ENCODE results near the gene USP34. TPM values are rescaled to one million over a fixed set of nuclear protein-coding genes. Genes with fewer than 3 reads are reported as not detected.
"Not testable (repeated sequence)": the region's sequence is repeated elsewhere in the genome, so short reads cannot be mapped to it uniquely, and the experiment has no call there.

The USP34 gene
- total and polyA plus RNA-seq, 5 donors = 37.3 to 78.0 (median 61.4) TPM

- no peaks in the 10 kb centered on the region for H3K27me3 ChIP-seq (ENCODE audit: control insufficient read depth, insufficient read depth)
- 86% methylated on average over 1 of the region's 1 CpG for WGBS
- DNase-seq (no peak), ATAC-seq (no peak)
- intact Hi-C loops (cut with DNase I) = no loop called here
- H3K4me1 ChIP-seq (ENCODE audit: control insufficient read depth, insufficient read depth, low read length) = no peaks in the 10 kb centered on the region
- H3K27ac ChIP-seq (ENCODE audit: low read length) = no peak overlapping the region
- no peaks in the 10 kb centered on the region for H3K9me3 ChIP-seq (ENCODE audit: control insufficient read depth, low read length)
- no peak overlapping the region for H3K4me3 ChIP-seq (ENCODE audit: low read length)
Observed at GRCh38 chr2:61404438-61404837, 66.4 kb downstream of the USP34 start.

DNA sequence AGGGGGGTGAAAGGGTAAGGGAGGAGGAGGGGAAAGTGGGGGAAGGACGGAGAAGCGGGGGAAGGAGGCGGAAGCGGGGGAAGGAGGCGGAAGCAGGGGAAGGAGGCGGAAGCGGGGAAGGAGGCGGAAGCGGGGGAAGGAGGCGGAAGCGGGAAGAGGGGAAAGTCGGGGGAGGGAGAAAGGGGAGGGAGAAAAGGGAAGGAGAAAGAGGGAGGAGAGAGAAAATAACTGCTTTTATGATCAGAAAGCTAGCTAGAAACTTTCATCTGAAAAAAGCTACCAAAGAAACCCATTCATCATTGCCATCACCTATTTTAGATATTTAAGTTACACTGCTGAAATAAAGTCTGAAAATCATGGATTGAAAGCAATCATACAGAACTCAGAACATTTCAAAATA is 72.5 kb downstream of the USP34 start:
- Histone ChIP-seq H3K4me1 (ENCODE audit: control insufficient read depth, insufficient read depth, low read length) (no peaks in the 10 kb centered on the region), H3K27ac (ENCODE audit: low read length) (no peak overlapping the region), H3K27me3 (ENCODE audit: control insufficient read depth, insufficient read depth) (no peaks in the 10 kb centered on the region), H3K4me3 (ENCODE audit: low read length) (no peak overlapping the region), H3K9me3 (ENCODE audit: control insufficient read depth, low read length) (no peaks in the 10 kb centered on the region)
- 96% methylated on average over 12 of the region's 12 CpGs for WGBS
- ATAC-seq (no peak), DNase-seq (no peak)
- intact Hi-C loops (cut with DNase I) = no loop called here

DNA sequence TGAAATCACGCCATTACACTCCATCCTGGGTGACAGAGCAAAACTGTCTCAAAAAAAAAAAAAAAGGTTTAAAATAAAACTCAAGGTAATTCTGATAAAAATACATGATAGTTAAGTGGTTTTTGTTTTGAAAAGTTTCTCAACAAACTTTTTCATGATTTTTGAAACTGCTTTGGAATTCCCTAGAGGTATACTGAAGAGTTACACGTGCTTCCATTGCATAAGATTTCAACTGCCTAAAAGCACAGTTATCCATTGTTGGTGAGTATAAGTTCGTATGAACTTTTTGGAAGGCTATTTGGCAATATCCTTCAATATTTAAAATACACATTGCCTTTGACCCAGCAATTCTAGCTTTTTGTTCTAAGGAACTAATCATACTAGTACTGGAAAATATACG is 74.9 kb downstream of the USP34 start:
- DNase-seq (no peak), ATAC-seq (no peak)
- Histone ChIP-seq H3K27me3 (ENCODE audit: control insufficient read depth, insufficient read depth) (no peaks in the 10 kb centered on the region), H3K4me1 (ENCODE audit: control insufficient read depth, insufficient read depth, low read length) (no peaks in the 10 kb centered on the region), H3K4me3 (ENCODE audit: low read length) (no peak overlapping the region), H3K27ac (ENCODE audit: low read length) (no peak overlapping the region), H3K9me3 (ENCODE audit: control insufficient read depth, low read length) (no peaks in the 10 kb centered on the region)
- 83% methylated on average over 4 of the region's 4 CpGs for WGBS
- intact Hi-C loops (cut with DNase I) = no loop called here

DNA sequence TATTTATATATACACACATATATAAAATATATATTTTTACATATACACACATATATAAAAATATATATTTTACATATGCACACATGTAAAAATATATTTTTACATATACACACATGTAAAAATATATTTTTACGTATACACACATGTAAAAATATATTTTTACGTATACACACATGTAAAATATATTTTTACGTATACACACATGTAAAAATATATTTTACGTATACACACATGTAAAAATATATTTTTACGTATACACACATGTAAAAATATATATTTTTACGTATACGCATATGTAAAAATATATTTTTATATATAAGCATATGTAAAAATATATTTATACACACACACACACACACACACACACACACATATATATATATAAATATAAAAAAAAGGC is 83.3 kb downstream of the USP34 start:
- ATAC-seq; intact Hi-C loops (cut with DNase I); H3K27ac ChIP-seq (ENCODE audit: low read length); H3K9me3 ChIP-seq (ENCODE audit: control insufficient read depth, low read length); H3K27me3 ChIP-seq (ENCODE audit: control insufficient read depth, insufficient read depth); H3K4me1 ChIP-seq (ENCODE audit: control insufficient read depth, insufficient read depth, low read length); H3K4me3 ChIP-seq (ENCODE audit: low read length); DNase-seq: not testable (repeated sequence)
- WGBS = 97% methylated on average over 7 of the region's 7 CpGs

GRCh38 chr2:61380882-61381197 is 90.0 kb downstream of the USP34 start:
- WGBS = 88% methylated on average over 4 of the region's 4 CpGs

DNA sequence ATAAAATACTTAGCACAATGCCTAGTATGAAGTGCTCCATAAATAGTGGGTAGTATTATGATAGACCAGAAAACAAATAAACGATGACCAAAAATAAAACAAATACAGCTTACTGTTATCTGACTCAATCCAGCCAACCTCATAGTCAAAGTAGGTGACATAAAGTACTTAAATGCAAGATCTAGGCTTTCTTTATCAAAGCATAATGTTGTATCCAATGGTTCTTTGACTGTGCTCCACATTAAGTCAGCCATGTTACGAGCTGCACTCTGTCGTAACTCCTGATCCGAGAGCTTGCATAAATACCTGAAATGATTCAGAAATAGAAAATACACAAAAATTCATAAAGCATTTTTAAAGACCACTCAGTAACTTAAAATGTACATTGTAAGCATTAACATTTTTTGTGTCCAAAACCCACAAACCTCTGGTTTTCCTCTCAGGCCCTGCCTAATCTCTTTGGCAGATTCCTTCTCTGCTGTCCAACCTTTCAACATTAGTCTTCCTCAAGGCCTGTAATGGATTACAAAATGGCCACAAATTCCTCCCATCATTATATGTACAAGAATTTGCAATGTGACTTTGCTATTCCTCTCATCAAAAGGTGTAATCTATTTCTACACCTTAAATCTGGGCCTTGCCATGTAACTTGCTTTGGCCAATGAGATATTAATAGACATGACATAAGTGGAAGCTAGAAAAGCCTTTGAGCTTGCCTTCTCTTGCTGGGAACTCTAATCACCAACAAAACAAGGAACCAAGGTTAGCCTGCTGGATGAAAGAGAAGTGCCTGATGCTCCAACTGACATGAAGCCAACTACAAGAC is 90.6 kb downstream of the USP34 start:
- Histone ChIP-seq H3K4me3 (ENCODE audit: low read length) (no peak overlapping the region), H3K27me3 (ENCODE audit: control insufficient read depth, insufficient read depth) (no peaks in the 10 kb centered on the region), H3K4me1 (ENCODE audit: control insufficient read depth, insufficient read depth, low read length) (no peaks in the 10 kb centered on the region), H3K27ac (ENCODE audit: low read length) (peak overlapping the region; percentile 46), H3K9me3 (ENCODE audit: control insufficient read depth, low read length) (no peaks in the 10 kb centered on the region)
- DNase-seq (no peak), ATAC-seq (peak; percentile 31 to 35)
- intact Hi-C loops (cut with DNase I) = no loop called here
- WGBS = 95% methylated on average over 4 of the region's 4 CpGs

More at GRCh38 chr2:61380882-61381197, 90.0 kb downstream of the USP34 start:
- H3K9me3 ChIP-seq (ENCODE audit: control insufficient read depth, low read length); ATAC-seq; H3K27ac ChIP-seq (ENCODE audit: low read length); H3K27me3 ChIP-seq (ENCODE audit: control insufficient read depth, insufficient read depth); intact Hi-C loops (cut with DNase I); H3K4me1 ChIP-seq (ENCODE audit: control insufficient read depth, insufficient read depth, low read length); DNase-seq; H3K4me3 ChIP-seq (ENCODE audit: low read length): not testable (repeated sequence)

DNA sequence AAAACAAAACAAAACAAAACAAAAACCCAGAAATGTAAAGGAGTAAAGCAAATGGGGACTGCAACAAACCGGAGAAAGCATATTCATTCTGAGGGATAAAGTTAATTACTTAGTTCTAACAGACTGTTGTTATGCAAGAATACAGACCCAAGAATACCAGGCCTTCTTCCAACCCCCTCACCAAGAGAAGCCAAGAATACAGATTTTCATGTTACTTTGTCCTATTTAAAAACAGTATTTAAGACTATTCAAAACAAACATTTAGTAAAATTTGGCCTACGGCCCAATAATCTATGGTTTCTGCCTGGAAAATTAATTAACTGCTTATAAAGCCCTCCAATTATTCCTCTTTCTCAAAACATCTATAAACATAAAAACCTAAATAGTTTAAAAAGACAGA is 91.4 kb downstream of the USP34 start:
- no peak for ATAC-seq
- H3K9me3 ChIP-seq (ENCODE audit: control insufficient read depth, low read length) = no peaks in the 10 kb centered on the region
- no peaks in the 10 kb centered on the region for H3K27me3 ChIP-seq (ENCODE audit: control insufficient read depth, insufficient read depth)
- 78% methylated on average over 2 of the region's 2 CpGs for WGBS
- H3K4me3 ChIP-seq (ENCODE audit: low read length) = no peak overlapping the region
- intact Hi-C loops (cut with DNase I) = no loop called here
- no peaks in the 10 kb centered on the region for H3K4me1 ChIP-seq (ENCODE audit: control insufficient read depth, insufficient read depth, low read length)
- no peak for DNase-seq
- H3K27ac ChIP-seq (ENCODE audit: low read length) = no peak overlapping the region

GRCh38 chr2:61378281-61378680 is 92.6 kb downstream of the USP34 start:
- DNase-seq = no peak
- H3K4me1 ChIP-seq (ENCODE audit: control insufficient read depth, insufficient read depth, low read length) = no peaks in the 10 kb centered on the region
- H3K9me3 ChIP-seq (ENCODE audit: control insufficient read depth, low read length) = no peaks in the 10 kb centered on the region
- no peak overlapping the region for H3K4me3 ChIP-seq (ENCODE audit: low read length)
- ATAC-seq = no peak
- intact Hi-C loops (cut with DNase I) = no loop called here
- no peak overlapping the region for H3K27ac ChIP-seq (ENCODE audit: low read length)
- 97% methylated on average over 5 of the region's 5 CpGs for WGBS
- no peaks in the 10 kb centered on the region for H3K27me3 ChIP-seq (ENCODE audit: control insufficient read depth, insufficient read depth)

- Histone ChIP-seq H3K27ac (ENCODE audit: low read length) (no peak overlapping the region), H3K4me1 (ENCODE audit: control insufficient read depth, insufficient read depth, low read length) (no peaks in the 10 kb centered on the region), H3K9me3 (ENCODE audit: control insufficient read depth, low read length) (no peaks in the 10 kb centered on the region), H3K4me3 (ENCODE audit: low read length) (no peak overlapping the region), H3K27me3 (ENCODE audit: control insufficient read depth, insufficient read depth) (no peaks in the 10 kb centered on the region)
- ATAC-seq = no peak
- 53% methylated on average over 1 of the region's 1 CpG for WGBS
- intact Hi-C loops (cut with DNase I) = no loop called here
- no peak for DNase-seq
Observed at GRCh38 chr2:61377046-61377445, 93.8 kb downstream of the USP34 start.

DNA sequence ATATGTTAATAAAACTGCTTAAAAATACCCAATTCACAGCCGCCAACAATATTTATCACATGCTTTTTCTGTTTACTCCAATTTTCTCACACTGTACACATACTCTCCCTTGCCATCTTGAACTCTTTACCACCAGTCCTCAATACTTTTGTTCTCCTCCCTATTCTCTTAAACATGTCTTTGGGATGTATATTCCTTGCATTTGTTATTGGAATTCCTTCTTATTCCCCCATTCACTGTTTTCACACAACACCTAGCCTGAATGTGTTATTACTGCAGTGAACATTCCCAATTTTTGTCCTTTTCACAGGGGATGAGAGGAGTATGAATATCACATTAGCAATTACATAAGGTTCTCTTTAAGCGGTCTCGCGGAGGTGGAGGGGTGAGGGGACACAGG is 94.7 kb downstream of the USP34 start:
- Histone ChIP-seq H3K27me3 (ENCODE audit: control insufficient read depth, insufficient read depth) (no peaks in the 10 kb centered on the region), H3K4me1 (ENCODE audit: control insufficient read depth, insufficient read depth, low read length) (no peaks in the 10 kb centered on the region), H3K9me3 (ENCODE audit: control insufficient read depth, low read length) (no peaks in the 10 kb centered on the region), H3K27ac (ENCODE audit: low read length) (no peak overlapping the region), H3K4me3 (ENCODE audit: low read length) (no peak overlapping the region)
- intact Hi-C loops (cut with DNase I) = no loop called here
- 97% methylated on average over 4 of the region's 4 CpGs for WGBS
- no peak for DNase-seq
- ATAC-seq = no peak

- Histone ChIP-seq H3K4me1 (ENCODE audit: control insufficient read depth, insufficient read depth, low read length) (no peaks in the 10 kb centered on the region), H3K27ac (ENCODE audit: low read length) (no peak overlapping the region), H3K9me3 (ENCODE audit: control insufficient read depth, low read length) (no peaks in the 10 kb centered on the region), H3K27me3 (ENCODE audit: control insufficient read depth, insufficient read depth) (no peaks in the 10 kb centered on the region), H3K4me3 (ENCODE audit: low read length) (no peak overlapping the region)
- no peak for DNase-seq
- intact Hi-C loops (cut with DNase I) = no loop called here
- ATAC-seq = no peak
Observed at GRCh38 chr2:61371027-61371426, 99.9 kb downstream of the USP34 start.
